Measurements from ENCODE around the gene INSL4. TPM values are rescaled to one million over a fixed set of nuclear protein-coding genes. Genes with fewer than 3 reads are reported as not detected.

Gene INSL4
- total and polyA plus RNA-seq, 2 of the 4 experiments (the other 2 are of a cell fraction) = 0.03 TPM; not detected in 1

DNA sequence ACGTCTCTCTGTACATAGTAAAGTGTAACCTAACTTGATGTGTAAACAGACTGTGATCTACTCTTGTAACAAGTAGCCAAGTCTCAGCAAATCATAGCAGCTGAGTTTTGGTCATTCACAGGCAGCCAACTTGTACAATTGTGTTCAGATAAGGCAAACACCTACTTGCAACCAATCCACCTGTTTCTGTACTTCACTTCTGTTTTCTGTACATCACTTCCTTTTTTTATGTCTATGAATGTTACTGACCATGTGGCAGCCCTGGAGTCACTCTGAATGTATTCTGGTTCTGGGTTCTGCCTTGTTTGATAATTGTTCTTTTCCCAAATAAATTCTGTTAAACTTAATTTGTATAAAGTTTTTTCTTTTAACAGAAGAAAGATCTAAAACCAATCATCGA is 47.3 kb downstream of the INSL4 start:
- ChIA-PET CTCF (no interaction called here), POLR2A (ENCODE audit: unreplicated experiment) (no interaction called here)
- intact Hi-C loops (cut with micrococcal nuclease) = no loop called here
- Histone ChIP-seq H3K18ac (ENCODE audit: low read depth, low read length) (no peak overlapping the region), H4K8ac (ENCODE audit: low read depth in 2 of 2, low read length in 2 of 2) (no peak overlapping the region), H3K56ac (ENCODE audit: extremely low read depth, insufficient read depth, low read length) (no peak overlapping the region), H3K9me3 (ENCODE audit: control insufficient read depth, insufficient read depth, low read length) (no peaks in the 10 kb centered on the region), H3K23ac (ENCODE audit: low read depth, low read length) (no peak overlapping the region), H3K14ac (replicated peaks; ENCODE audit: low read depth, low read length) (no peak overlapping the region), H3K9ac (ENCODE audit: low read depth, low read length) (no peak overlapping the region), H2AFZ (replicated peaks; ENCODE audit: low read length, poor library complexity) (no peak overlapping the region), H3K27ac (ENCODE audit: insufficient read depth, low read length) (no peak overlapping the region), H2AK5ac (ENCODE audit: low read depth, low read length) (no peak overlapping the region), H4K91ac (ENCODE audit: insufficient read depth, low read depth, low read length) (no peak overlapping the region), H3K79me1 (ENCODE audit: low read depth in 1 of 2, low read length in 2 of 2) (no peaks in the 10 kb centered on the region), H2AK9ac (replicated peaks; ENCODE audit: low read depth, low read length, poor library complexity) (no peak overlapping the region), H4K20me1 (ENCODE audit: insufficient read depth, low read length) (no peaks in the 10 kb centered on the region), H3K4ac (ENCODE audit: low read depth, low read length) (no peak overlapping the region), H3K27me3 (ENCODE audit: control insufficient read depth, insufficient read depth, low read length) (no peaks in the 10 kb centered on the region), H2BK5ac (ENCODE audit: low read depth, low read length, poor library complexity, severe bottlenecking) (no peak overlapping the region), H3K4me2 (ENCODE audit: low read depth, low read length) (no peak overlapping the region), H3K4me3 (ENCODE audit: insufficient read depth, low read depth, low read length) (no peak overlapping the region), H2BK120ac (ENCODE audit: low read depth, low read length) (no peak overlapping the region), H3K9me1 (ENCODE audit: insufficient read depth, low read length) (no peaks in the 10 kb centered on the region), H3K36me3 (ENCODE audit: control insufficient read depth, insufficient read depth, low read length) (no peaks in the 10 kb centered on the region), H2BK15ac (ENCODE audit: low read depth, low read length) (no peak overlapping the region), H4K5ac (ENCODE audit: low read depth, low read length) (no peak overlapping the region), H3K4me1 (ENCODE audit: control insufficient read depth, insufficient read depth, low read length) (no peaks in the 10 kb centered on the region), H2BK20ac (ENCODE audit: low read depth, low read length) (no peak overlapping the region)
- TF ChIP-seq ELK1 (IDR thresholded peaks at IDR 0.05; ENCODE audit: borderline replicate concordance, low read depth, low read length) (no peak), MAZ (IDR thresholded peaks at IDR 0.05; ENCODE audit: borderline replicate concordance, low read depth, low read length) (no peak), MXI1 (IDR thresholded peaks at IDR 0.05; ENCODE audit: borderline replicate concordance, low read depth, low read length) (no peak), SMC3 (IDR thresholded peaks at IDR 0.05; ENCODE audit: low read depth, low read length) (no peak), NFE2L2 (IDR thresholded peaks at IDR 0.05; ENCODE audit: low read depth, low read length) (no peak), RCOR1 (IDR thresholded peaks at IDR 0.05; ENCODE audit: insufficient replicate concordance, low read length) (no peak), FOS (IDR thresholded peaks at IDR 0.05; ENCODE audit: low read depth, low read length) (no peak), RFX5 (IDR thresholded peaks at IDR 0.05; ENCODE audit: low read depth, low read length) (no peak)
- TF ChIP-seq, protein P1, sequence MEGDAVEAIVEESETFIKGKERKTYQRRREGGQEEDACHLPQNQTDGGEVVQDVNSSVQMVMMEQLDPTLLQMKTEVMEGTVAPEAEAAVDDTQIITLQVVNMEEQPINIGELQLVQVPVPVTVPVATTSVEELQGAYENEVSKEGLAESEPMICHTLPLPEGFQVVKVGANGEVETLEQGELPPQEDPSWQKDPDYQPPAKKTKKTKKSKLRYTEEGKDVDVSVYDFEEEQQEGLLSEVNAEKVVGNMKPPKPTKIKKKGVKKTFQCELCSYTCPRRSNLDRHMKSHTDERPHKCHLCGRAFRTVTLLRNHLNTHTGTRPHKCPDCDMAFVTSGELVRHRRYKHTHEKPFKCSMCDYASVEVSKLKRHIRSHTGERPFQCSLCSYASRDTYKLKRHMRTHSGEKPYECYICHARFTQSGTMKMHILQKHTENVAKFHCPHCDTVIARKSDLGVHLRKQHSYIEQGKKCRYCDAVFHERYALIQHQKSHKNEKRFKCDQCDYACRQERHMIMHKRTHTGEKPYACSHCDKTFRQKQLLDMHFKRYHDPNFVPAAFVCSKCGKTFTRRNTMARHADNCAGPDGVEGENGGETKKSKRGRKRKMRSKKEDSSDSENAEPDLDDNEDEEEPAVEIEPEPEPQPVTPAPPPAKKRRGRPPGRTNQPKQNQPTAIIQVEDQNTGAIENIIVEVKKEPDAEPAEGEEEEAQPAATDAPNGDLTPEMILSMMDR (conservative IDR thresholded peaks at IDR 0.05; ENCODE audit: low read depth, low read length) = no peak
- dilution Hi-C loops (cut with HindIII; ENCODE audit: low sequenced_read_pairs, unreplicated experiment) = no loop called here
- no CpG with 5 or more reads among the region's 2 CpGs for WGBS, 2 experiments (ENCODE audit: extremely low coverage in 2 of 2, insufficient read length in 1 of 2)
- no peak for DNase-seq
- in situ Hi-C loops (cut with MboI; ENCODE audit: low sequenced_read_pairs) = no loop called here
- no TSS peak for BruUV-seq (replicated peaks)
- no peak for ATAC-seq (ENCODE audit: low read depth)
